NCI-H446 (cell line): Measurements from ENCODE around the gene TIAL1.
"Not testable (repeated sequence)": the region's sequence is repeated elsewhere in the genome, so short reads cannot be mapped to it uniquely, and the experiment has no call there.

ENCODE experiments used
- DNase-seq, 2 experiments: peaks; one replicate each; lab custom pipeline; 2025; lab: John Stamatoyannopoulos, UW

TIAL1 gene

DNA sequence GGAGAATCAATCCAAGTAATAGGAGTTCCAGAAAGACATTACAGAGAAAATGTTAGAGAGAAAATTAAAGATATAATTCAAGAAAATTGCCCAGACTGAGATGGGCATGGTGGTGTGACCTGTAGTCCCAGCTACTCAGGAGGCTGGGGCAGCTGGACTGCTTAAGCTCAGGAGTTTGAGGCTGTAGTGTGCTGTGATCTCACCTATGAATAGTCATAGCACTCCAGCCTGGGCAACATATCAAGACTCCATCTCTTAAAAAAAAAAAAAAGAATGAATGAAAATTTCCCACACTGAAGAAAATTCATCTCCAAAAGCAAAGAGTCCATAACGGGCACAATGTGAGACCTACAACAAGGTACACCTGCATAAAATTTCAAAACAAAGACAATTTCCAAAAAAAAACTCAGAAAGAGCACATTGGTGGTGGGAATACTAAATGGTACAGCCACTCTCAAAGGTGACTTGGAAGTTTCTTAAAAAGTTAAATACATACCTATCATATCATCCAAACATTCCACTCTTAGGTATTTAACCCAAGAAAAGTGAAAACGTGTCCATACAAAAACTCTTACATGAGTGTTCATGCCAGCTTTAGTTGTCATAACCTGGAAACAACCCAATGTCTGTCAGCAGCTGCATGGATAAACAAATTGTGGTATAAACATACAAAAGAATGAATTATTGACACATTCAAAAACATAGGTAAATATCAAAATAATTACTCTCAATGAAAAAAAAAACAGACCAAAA, 47.3 kb downstream of the TIAL1 start:
- DNase-seq = no peak

DNA sequence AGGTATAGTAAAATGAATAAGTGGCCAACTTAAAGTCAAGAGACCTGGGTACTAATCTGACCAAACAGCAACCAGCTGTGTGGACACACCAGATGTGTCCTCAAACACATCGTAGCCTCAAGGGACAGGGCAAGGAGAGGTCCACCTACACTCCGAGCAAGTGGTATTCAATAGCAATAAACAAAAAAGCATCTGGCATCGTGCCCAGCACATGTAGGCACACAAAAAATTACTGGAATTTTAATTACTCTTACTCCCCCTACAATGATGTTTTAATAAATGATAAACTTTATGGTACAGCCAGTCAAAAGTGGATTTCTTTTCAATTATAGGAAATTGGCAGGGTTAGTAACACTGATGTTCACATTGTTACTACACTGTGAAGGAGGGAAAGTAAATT, 50.8 kb downstream of the TIAL1 start:
- no peak for DNase-seq

DNA sequence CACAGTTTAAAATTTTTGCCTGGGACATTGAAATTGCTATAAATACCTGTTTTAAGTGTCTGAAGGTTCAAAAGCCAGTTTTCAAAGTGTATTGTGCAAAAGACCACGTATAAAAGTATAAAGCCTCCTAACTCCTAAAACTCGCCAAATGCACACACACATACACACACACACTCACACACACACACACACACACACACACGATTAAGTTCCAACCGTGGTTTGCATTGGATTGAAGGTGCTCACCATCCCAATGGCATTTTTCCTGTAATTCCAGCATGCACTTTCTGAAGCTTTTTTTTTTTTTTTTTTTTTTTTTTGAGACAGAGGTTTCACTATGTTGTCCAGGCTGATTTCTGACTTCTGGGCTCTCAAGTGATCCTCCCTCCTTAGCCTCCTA, 51.5 kb downstream of the TIAL1 start:
- DNase-seq = no peak

DNA sequence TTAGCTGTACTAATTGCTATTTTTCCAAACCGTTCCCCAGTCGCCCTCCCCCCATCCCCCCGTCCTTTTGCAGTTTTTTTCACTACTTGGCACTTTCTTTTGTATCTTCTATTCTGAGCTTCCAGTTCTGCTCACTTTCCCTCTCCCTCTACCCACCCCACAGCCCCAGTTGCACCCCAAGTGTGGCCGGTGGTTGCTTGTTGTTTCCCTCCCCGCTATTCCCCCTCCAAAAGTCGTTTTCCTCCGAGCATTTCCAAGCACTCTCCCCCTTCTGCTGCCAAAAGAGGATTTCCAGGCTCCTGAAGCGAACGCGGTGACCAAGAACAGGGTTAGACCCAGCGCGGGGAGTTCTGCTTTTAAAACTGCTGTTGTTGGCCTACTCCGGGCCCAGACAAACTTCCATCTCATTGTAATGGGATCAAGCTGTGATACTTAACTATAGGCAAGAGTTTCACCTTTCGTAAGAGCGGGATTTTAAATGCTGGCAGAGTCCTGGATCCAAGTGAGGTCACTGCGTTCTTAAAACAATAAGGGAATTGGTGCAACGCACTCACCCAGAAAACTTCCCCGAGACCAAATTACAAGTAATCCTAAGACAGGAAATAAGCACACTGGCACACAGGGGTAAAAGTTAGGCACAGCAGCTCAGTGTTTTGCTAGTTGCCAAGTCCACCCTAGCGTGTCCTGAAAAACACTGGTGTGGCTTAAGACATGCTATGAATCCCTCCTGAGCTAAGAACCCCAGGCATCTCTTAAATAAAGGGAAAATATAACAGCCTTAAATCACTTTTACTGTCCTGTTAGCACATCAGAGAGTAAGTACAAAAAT, 52.7 kb downstream of the TIAL1 start:
- no peak for DNase-seq

DNA sequence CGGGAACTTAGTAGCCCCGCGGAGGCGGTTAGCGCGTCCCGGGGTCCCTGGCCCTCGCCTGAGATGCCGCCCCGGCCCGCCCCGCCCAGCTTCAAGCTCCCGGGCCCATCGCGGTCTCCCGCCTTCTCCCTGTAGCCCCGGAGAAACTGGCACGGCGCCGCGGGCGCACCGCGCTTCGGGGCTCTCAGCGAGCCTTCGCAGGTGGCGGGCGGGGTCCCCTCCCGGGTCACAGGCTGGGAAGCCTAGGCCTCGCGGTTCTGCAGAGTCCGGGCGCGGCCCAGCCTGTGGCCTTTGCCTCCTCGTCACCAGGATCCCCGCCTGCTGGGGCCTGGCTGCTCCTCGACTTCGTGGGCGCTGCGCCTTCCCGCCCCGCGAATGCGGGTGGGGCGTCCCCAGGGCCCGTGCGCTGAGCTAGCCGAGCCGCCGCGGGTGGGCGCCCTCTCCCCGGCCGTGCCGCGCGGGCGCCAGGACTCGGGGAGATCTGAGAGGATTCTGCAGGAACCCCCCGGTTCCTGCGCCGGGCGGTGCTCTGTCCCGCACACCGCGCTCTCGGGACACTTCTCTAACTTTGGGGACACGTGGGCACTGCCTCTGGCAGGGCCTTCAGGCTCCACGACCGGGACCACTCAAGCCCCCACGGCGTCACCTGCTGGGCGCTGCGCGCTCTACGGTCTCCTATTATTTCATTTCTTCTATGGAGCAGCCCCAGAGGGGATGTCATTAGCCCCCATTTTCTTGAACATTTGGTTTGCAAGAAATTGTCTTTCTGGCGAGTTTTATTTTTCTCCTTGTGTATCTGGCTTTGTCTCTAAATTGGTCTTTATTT, 53.6 kb downstream of the TIAL1 start:
- peak in 1 of 2 experiments; percentile 29 for DNase-seq

DNA sequence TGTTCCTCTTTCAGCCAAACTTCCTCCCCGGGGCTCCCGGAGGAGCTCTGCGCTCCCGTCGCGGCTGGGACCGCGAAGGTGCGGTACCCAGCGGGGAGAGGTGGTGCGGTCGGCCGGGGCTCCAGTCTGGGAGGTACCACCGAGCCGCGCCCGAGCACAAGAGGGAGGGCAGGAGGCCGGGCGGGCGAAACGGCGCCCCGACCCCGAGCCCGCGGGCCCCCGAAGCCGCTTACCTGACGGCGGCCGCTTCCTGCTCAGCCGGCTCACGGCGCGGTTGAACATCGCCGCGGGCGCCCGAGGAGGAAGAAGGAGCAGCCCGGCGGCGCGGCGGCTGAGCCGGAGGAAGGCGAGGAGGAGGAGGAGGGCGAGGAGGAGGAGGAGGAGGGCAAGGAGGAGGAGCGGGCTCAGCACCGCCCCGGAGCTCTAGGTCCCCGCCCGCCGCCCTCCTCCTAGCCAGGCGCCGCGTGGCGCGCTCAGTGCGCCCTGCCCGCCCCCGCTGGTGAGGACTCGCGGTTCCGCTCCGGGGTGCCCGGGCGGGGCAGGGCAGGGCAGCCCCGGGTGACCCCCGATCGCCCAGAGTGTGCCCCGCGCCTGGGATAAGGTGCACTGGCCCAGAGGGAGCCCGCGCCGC, 54.3 kb downstream of the TIAL1 start, which contains the start of gene RGS10:
Gene RGS10 (minus strand): TSS at position 363 of the 631 bp plus-strand sequence. CDS start 81 bp downstream, at position 282.
- DNase-seq = peak; percentile 3 to 48

DNA sequence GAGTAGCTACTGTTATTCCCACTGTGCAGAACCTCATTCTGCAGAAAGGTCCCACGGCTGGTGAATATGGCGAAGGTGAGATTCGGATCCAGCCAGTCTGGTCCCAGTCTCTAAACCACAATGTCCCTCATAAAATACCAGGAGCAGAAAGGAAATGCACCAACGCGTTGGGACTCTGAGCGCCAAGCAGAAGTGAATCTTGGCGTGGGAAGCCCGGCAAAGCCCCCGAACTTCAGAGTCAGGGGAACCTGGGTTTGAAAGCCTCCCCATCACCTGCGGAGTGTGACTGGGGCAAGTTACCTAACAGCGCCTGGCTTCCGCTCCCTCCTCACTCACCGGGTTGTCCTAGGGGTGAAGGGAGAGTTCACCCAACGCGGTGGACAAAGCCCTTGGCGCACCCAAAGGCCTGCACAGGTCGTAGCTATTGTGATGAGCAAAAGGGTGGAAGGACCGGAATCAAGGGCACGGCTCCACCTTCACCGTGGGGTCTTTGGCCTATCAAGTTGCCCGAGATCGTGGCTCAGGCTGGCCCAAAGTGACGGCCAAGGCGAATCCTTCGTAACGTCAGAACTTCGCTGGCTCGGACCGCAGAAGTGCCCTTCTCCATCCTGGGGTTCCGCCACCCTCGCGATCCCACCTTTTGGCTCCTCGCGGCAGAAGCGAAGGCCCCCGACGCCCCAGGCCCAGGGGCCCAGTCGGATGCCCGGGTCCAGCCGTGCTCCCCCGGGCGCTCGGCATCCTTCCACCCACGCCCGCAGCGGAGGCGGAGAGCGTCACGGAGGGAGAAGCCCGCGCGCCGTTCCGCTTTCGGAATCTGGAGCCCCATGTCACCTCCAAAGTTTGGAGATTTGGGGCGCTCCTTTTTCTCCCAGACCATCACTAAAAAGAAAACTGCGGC, 55.1 kb downstream of the TIAL1 start:
- no peak for DNase-seq

DNA sequence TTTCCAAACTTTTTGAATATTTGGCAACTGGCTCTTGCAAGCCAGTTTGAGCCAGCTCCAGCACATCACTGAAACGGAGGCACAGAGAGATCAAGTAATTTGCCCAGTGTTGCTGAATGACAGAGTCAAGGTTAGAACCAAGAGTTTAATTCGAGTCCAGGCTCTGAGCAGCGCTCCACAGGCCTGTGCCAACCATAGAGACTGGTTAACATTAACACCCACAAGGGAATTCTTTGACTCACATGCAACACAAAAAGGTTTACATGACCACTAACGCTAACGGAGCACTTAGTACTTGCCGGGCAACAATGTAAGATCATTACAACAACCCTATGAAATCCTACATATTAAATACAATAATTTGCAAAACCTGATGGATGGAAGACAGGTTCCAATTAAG, 55.7 kb downstream of the TIAL1 start:
- DNase-seq = no peak

DNA sequence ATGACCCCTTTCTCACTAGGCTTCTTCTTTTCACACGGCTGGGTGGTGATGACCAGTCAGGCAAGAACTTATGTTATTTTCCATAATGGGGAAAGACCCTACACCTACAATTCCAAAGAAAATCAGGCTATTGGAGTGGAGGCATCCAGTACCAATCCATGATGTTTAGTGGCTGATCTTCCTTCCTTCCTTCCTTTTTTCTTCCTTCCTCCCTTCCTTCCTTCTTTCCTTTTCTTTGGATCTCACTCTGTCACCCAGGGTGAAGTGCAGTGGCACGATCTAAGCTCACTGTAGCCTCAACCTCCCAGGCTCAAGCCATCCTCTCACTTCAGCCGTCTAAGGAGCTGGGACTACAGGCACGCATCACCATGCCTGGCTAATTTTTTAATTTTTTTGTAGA, 56.7 kb downstream of the TIAL1 start:
- DNase-seq = no peak

DNA sequence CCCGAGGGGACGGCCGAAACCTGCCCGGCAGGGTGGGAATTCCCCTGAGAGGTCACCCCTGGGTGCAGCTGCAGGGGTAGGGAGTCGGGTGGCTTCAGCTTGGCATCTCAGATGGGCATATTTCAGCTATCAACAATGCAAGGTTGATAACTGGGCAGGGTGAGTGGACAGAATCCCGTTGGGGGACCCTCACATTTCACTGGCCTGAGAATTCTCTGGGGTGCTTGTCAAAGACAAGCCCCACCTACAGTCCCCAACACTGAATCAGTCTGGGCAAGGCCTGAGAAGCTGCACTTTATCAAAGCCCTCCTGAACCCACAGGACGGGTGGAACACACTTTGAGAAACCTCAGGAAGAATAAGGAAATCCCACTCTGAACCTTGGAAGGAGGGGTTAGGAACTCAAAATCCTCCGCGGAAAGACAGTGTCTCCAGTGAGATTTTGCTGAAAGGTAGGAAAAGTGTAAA, 57.4 kb downstream of the TIAL1 start:
- DNase-seq = no peak

DNA sequence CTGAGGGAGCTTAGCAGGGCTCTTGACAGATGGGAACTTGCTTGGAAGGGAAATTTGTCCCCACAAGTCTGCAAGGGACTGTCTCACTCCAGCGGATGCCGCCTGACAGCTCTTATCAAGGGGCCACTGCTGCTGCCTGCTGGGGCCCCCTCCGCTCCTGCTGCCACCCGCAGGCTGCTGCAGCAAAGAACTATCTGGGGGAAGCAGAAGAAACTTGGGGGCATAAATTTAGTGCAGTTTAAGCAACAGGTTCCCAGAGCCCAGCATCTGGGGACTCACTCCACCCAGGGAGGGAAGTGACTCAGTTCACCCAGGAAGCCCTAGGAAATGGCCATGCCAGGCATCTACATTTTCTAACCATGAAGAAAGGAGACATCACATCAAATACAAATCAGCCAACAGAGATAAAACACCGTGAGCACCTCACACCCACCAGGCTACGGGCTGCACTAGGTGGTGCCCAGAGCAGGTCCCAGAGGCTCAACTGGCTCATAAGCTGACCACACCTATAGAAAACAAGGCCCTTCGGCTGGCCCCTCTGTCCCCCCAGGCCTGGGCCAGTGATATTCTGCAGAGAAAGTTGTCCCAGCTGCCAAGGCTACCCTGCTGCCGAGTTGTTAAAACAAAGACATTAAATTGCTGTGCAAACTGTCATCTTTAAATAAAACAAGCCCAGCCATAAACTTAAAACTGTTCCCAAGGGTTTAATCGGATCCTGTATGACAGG, 58.0 kb downstream of the TIAL1 start:
- no peak for DNase-seq

DNA sequence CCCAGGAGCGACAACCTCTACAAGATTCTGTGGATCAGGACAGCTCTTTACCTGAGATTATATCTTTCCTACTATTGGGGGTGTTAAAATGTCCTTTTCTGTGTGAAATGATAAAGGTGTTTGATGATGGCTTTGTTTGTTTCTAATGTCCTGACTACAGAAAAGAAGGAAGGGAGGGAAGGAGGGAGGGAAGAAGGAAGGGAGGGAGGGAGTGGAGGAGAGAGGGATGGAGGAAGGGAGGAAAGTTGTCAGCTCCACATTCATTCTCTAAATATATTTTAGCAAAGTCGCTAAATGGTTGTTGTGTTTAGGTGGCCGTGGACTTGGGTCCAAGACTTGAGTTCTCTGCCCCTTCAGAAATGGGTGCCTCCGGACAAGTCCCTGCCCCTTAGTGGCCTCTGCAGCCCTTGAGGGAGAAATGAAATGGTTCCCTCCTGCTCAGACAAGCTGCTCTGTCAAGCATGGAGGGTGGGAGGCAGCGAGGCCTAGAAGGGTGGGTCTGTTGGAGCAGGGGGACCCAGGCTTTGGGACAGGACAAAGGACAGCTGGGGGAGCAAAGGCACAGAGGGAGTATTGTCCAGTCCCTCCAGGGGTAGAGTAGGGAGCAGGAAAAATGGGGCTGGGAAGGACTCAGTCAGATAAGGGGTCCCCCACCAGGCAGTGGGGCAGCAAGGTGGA, 58.7 kb downstream of the TIAL1 start:
- DNase-seq = no peak

DNA sequence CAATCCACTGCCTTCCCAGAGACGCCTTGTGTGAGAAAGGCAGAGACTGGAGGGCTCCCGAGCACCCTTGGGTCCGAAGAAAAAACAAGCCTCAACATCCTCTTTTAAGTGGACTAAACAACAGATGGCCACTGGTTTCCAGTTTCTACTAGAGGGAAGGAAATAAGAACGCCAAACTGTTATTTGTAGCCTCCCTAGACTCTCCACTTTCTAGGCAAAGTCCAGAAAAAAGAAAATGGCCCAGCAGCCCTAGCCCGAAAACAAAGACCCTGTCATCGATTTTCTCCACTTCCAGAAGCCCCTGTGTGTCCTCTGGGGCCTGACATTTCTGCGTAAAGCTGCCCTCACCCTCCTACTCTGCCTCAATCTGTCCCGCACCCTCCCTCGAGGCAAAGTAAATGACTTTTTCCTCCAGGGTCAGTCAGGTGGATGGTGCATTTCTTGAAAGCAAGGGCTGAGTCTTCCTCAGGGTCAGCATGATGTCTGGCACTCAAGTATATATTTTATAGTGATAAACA, 60.2 kb downstream of the TIAL1 start:
- DNase-seq = no peak

DNA sequence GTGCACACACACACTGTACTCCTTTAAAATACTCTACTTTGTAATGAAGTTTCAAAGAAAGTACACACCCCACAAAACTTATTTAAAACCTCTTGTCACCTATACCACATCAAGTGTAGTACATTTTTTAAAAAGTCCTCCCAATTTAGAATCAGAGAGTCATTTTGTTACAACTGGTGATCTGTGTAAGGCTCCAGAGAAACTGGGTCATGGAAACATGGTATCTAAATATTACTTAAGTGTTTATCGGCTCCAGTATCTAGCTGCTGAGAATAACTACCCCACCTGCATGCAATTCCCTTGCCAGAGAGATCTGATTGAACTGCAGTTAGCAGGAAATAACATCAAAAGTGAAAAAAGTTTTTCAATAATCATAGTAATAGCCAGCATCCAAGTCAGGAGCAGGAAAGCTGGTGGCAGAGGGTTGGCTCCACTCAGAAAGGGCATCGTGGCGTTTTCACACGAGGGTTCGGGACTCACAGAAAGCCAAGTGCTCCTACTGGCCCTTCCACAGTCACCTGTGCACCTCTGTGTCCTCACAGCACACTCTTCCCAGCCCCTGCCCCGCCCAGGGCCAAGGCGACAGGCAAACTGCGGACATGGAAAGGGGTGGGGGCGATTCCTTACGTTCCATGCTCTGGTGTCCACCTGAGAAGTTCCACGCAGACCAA, 60.8 kb downstream of the TIAL1 start:
- DNase-seq = no peak

DNA sequence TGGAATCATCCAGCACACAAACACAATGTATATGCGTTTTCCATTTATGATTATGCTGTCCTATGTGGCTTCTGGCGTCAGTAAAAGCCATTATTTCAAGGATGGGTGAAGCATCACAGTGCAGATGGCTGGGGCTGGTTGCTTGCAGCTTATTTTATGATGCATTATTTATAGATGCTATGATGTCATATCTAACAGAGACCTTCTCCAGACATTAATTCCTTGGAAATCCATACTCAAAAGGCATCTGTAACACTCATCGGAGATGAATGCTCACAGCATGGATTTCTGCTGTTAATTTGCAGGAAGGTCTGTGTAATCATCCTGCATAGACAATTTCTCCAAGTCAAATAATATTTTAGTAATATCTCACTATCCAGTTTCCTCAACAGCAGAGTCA, 61.5 kb downstream of the TIAL1 start:
- DNase-seq = no peak

DNA sequence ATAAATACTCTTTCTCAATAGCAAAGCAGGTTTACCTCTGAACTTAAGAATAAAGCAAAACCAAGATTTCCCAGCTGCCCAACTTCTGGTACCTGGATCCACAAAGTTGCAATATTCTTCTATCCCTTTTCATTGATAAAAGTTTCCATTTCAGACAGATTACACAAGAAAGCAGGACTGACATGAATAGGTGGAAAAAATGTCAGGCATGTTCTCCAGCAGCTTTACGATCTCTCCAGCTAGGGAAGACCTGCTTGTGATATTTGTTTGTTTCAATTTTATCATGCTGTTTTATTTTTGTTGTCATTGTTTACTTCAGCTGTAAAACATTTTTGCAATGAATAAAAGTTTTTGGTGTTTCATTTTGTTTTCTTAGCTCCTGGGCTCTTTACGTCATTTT, 63.3 kb downstream of the TIAL1 start:
- DNase-seq = no peak

DNA sequence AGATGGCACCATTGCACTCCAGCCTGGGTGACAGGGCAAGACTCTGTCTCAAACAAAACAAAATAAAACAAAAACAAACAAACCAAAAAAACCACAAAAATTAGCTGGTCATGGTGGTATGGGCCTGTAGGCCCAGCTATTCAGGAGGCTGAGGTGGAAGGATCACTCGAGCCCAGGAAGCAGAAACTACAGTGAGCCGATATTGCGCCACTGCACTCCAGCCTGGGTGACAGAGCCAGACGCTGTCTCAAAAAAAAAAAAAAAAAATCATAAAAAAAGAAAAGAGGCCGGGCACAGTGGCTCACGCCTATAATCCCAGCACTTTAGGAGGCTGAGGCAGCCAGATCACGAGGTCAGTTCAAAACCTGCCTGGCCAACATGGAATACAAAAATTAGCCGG, 64.0 kb downstream of the TIAL1 start:
- DNase-seq = not testable (repeated sequence)

DNA sequence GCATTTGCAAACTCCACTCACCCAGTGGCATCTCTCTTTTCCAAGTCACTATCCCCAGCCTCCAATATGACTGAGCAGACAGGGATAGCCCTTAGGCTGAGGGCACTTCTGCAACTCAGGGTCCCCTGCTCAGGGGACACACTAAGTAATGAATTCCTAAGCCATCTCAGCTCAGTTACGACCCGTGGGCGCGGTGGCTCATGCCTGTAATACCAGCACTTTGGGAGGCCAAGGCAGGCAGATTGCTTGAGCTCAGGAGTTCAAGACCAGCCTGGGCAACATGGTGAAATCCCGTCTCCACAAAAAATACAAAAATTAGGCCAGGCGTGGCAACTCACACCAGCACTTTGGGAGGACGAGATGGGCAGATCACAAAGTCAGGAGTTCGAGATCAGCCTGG, 64.5 kb downstream of the TIAL1 start:
- DNase-seq = not testable (repeated sequence)

DNA sequence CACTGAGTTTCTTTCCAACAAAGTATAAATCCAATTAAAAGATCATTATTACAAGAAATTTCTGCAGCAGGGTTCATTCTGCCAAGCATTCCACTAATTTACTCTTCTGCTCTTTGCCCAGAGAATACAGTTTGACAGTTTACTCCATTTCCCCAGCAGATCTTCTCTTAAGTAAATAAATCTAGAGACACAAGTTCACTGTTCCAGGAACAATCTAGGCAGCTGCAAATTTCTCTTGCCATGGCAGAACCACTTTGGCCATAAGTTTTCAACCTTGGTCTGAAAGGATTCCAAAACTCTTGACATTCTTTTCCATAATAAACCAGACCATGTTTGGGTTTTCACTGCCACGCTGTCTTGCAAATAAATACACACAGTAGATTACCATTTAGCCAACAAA, 65.7 kb downstream of the TIAL1 start:
- DNase-seq = no peak
